Fibroblast of villous mesenchyme (primary cell): ENCODE results near the gene GTF2H4. TPM values are rescaled to one million over a fixed set of nuclear protein-coding genes. Genes with fewer than 3 reads are reported as not detected.
"Not testable (repeated sequence)": the region's sequence is repeated elsewhere in the genome, so short reads cannot be mapped to it uniquely, and the experiment has no call there.

Experiments
- DNase-seq: peaks from one replicate; pipeline ENCODE4 v3.0.0-alpha.2; 2010; ENCODE audit warnings: low read depth
- H3K4me3 ChIP-seq: 2 replicates; pipeline ENCODE4 v1.5.1; 2011; ENCODE audit warnings: low read depth, mild to moderate bottlenecking, low read length
- CTCF ChIP-seq: IDR thresholded peaks from 2 replicates; pipeline ENCODE4 v1.5.1; 2012; ENCODE audit warnings: low read depth, mild to moderate bottlenecking, low read length; ENCODE audit not compliant: insufficient read depth
- total RNA-seq: library from RNA; depleted of rRNA; stranded (reverse); fragments of >200 nt; gene quantifications from 2 replicates; pipeline ENCODE4 v1.2.3, GENCODE V29; 2012

Gene GTF2H4
- total RNA-seq, 1 donor: 14.7 TPM

DNA sequence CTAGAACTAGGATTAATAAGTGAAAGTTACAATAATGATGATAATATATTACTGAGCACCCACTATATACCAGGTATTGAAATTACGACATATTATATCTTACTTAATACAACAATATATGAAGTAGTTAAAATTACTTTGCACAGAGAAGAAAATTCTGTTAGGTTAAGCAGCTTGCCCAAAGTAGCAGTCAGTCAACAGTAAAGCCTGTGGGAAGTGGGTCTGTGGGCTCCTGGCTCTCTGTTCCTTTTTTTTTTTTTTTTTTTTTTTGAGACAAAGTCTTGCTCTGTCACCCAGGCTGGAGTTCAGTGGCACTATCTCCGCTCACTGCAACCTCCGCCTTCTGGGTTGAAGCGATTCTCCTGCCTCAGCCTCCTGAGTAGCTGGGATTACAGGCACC, 4.8 kb upstream of the GTF2H4 start:
- no peak overlapping the region for H3K4me3 ChIP-seq
- TF ChIP-seq CTCF: no peak
- no peak for DNase-seq

- H3K4me3 ChIP-seq: peak overlapping the region; percentile 98
- DNase-seq: not testable (repeated sequence)
Observed at GRCh38 chr6:30907290-30907757, 683 bp upstream of the GTF2H4 start.

DNA sequence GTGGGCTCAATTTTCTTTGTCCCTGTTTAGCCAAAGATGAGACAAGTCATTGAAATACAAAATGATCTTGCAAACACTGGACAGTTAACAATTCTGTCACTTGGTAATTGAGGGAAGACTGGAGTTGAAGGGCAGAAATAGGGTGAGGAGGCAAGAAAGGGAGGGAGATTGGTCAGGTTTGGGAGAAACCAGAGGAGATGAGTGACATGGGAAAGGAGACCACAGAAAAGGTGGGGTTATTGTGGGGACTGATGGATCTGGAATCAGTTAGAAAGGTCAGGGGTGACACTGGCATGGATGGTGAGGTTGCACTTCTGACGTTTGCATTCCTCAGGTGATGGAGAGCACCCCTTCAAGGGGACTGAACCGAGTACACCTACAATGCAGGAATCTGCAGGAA, 693 bp downstream of the GTF2H4 start:
- no peak for TF ChIP-seq CTCF
- H3K4me3 ChIP-seq: peak overlapping the region; percentile 98
- DNase-seq: no peak

GRCh38 chr6:30910473-30910872, 2.5 kb downstream of the GTF2H4 start:
- H3K4me3 ChIP-seq: not testable (repeated sequence)

GRCh38 chr6:30912746-30913520, 4.9 kb downstream of the GTF2H4 start:
- DNase-seq: no peak

More at GRCh38 chr6:30910473-30910872, 2.5 kb downstream of the GTF2H4 start:
- DNase-seq: not testable (repeated sequence)

DNA sequence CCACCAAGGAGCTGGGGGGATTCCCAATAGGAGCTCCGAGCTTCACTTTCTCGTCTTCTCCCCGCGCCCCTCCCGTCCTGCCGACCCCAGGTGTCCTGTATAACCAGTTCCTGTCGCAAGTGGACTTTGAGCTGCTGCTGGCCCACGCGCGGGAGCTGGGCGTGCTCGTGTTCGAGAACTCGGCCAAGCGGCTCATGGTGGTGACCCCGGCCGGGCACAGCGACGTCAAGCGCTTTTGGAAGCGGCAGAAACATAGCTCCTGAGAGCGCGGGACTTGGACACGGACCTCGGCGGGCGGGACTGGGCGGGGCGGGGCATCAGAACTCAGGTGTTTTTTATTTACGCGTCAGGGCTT, 5.7 kb downstream of the GTF2H4 start:
- no peak for TF ChIP-seq CTCF
- H3K4me3 ChIP-seq: peak overlapping the region; percentile 48
- no peak for DNase-seq

More at GRCh38 chr6:30912746-30913520, 4.9 kb downstream of the GTF2H4 start:
- no peak overlapping the region for H3K4me3 ChIP-seq
- no peak for TF ChIP-seq CTCF

- peak; percentile 93 for DNase-seq
- H3K4me3 ChIP-seq: peak within 1 kb of the TSS; percentile 59
- peak; percentile 34 for TF ChIP-seq CTCF
Observed at GRCh38 chr6:30914076-30914853, 6.3 kb downstream of the GTF2H4 start, which contains the start of gene VARS2. Gene VARS2 (plus strand): TSS chr6:30914238. CDS start chr6:30914837, 599 bp downstream.
